WERI-Rb-1 (cell line): Measurements from ENCODE around the gene SLC22A23.
A peak's percentile ranks its signal among the peaks of the same experiment; 100 is the strongest.

Experiments used
- DNase-seq: peaks from one replicate; pipeline ENCODE4 v3.0.0-alpha.2; 2020
- H3K27ac ChIP-seq: fragments of 250-450 bp; sonication (Bioruptor Pico); 2 replicates; pipeline ENCODE4 v1.5.1; 2020; ENCODE audit warnings: mild to moderate bottlenecking, moderate library complexity
- H3K27me3 ChIP-seq: fragments of 250-450 bp; sonication (Bioruptor Pico); 2 replicates; pipeline ENCODE4 v1.5.1; 2021; ENCODE audit warnings: mild to moderate bottlenecking, low read depth, moderate library complexity; ENCODE audit not compliant: insufficient read depth, severe bottlenecking
- H3K36me3 ChIP-seq: fragments of 250-450 bp; sonication (Bioruptor Pico); 2 replicates; pipeline ENCODE4 v1.5.1; 2020; ENCODE audit warnings: mild to moderate bottlenecking, moderate library complexity
- H3K4me3 ChIP-seq: 2 replicates; pipeline ENCODE4 v1.5.1; 2011; ENCODE audit warnings: low read depth, mild to moderate bottlenecking, control low read depth, low read length
- H3K9me3 ChIP-seq: fragments of 250-450 bp; sonication (Bioruptor Pico); 2 replicates; pipeline ENCODE4 v1.5.1; 2021; ENCODE audit warnings: mild to moderate bottlenecking, moderate library complexity; ENCODE audit not compliant: severe bottlenecking
- TF ChIP-seq, protein P1 (sequence below): IDR thresholded peaks from 2 replicates; pipeline ENCODE4 v1.5.1; 2011; ENCODE audit warnings: low read depth, mild to moderate bottlenecking, control low read depth, inconsistent platforms, low read length

Gene SLC22A23

DNA sequence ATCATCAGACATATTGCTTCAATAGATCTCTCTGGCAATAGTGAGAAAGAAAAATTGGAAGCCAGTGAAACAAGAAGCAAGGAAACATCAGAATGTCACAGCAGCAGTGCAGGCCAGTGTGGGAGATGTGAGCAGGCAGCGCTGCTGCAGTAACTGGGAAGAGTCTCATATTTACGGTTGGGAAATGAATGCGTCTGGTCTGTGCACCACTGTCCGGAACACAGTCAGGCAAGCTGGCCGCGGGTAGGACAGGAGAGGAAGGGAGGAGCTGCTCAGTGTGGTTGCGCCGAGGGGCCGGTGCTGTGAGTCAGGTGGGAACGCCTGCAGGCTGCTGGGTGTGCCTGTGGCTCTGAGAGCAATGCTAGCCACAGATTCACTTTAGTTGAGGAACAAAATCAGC is 204.5 kb downstream of the SLC22A23 start:
- peaks cover 4% of the 10 kb centered on the region for H3K9me3 ChIP-seq
- no peak for DNase-seq
- H3K4me3 ChIP-seq, result no peak overlapping the region
- TF ChIP-seq, protein P1, sequence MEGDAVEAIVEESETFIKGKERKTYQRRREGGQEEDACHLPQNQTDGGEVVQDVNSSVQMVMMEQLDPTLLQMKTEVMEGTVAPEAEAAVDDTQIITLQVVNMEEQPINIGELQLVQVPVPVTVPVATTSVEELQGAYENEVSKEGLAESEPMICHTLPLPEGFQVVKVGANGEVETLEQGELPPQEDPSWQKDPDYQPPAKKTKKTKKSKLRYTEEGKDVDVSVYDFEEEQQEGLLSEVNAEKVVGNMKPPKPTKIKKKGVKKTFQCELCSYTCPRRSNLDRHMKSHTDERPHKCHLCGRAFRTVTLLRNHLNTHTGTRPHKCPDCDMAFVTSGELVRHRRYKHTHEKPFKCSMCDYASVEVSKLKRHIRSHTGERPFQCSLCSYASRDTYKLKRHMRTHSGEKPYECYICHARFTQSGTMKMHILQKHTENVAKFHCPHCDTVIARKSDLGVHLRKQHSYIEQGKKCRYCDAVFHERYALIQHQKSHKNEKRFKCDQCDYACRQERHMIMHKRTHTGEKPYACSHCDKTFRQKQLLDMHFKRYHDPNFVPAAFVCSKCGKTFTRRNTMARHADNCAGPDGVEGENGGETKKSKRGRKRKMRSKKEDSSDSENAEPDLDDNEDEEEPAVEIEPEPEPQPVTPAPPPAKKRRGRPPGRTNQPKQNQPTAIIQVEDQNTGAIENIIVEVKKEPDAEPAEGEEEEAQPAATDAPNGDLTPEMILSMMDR, result no peak
- no peak overlapping the region for H3K27ac ChIP-seq
- H3K36me3 ChIP-seq, result no peaks in the 10 kb centered on the region
- peaks cover 40% of the 10 kb centered on the region for H3K27me3 ChIP-seq

DNA sequence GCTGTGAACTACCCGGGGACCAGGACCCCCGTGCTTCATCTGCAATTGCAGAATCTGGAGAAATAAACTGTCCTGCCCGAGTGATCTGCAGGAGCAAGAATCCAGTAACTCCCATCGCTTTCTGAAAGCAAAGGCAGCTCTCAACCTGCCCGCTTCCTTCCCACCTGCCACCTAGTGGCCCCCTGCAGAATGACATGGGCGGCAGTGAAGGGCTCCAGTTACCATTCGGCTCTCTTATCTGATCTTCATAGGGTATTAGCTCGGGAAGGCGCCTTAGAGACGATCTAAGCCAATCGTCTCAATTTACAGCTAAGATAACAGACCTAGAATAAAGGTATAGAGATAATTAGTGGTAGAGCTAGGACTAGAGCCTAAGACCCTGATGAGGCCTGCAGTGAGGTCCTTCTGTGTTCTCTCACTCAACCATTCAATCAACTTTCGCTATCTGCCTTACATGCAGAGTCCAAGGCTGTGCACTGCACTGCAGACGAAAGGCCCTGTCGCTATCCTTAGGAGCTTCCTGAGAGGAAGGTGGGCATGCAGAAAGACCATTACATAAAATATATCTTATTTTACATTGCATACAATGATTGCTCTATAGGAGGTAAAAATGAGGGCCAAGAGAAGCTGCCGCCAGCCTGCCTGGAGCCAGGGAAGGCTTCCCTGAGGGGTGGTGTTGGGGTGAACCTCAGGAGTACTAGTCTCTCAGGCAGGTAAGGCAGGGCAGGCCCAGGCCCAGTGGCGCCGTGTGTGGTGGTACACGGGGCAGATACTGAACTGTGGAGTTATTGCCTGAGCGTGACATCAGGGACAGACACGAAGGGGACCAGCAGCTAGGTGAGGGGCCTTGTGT is 205.2 kb downstream of the SLC22A23 start:
- Histone ChIP-seq H3K9me3 (peaks cover 4% of the 10 kb centered on the region), H3K36me3 (no peaks in the 10 kb centered on the region), H3K27ac (no peak overlapping the region), H3K27me3 (peaks cover 36% of the 10 kb centered on the region), H3K4me3 (no peak overlapping the region)
- DNase-seq, result peak; percentile 98
- TF ChIP-seq, protein P1, result peak; percentile 98

- DNase-seq, result no peak
Measured at GRCh38 chr6:3250231-3250675, 206.6 kb downstream of the SLC22A23 start.

DNA sequence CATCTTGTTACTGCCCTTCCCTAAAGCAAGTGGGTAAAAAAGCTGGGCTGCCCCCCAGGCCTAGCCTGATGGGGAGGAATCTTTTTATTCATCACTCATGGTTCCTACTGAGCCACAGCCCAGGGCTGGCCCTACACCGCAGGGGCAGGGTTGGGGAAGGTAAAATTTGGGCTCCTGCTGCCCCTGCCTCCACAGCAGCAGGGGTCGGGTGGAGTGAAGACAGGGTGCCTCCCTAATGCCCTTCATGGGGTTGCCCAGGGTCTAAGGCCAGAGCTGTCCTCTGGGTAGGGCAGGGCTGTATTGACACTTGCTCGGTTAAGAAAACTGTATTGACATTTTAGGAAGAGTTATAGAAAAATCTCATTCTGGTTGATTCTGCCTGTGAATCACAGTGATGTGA is 207.0 kb downstream of the SLC22A23 start:
- no peak for DNase-seq
- Histone ChIP-seq H3K27ac (no peak overlapping the region), H3K4me3 (no peak overlapping the region), H3K36me3 (no peaks in the 10 kb centered on the region), H3K9me3 (peaks cover 4% of the 10 kb centered on the region), H3K27me3 (peaks cover 36% of the 10 kb centered on the region)
- TF ChIP-seq, protein P1, result no peak

More at GRCh38 chr6:3250231-3250675, 206.6 kb downstream of the SLC22A23 start:
- no peak overlapping the region for H3K27ac ChIP-seq
- H3K36me3 ChIP-seq, result no peaks in the 10 kb centered on the region
- peaks cover 36% of the 10 kb centered on the region for H3K27me3 ChIP-seq
- TF ChIP-seq, protein P1, result no peak
- peaks cover 4% of the 10 kb centered on the region for H3K9me3 ChIP-seq
- no peak overlapping the region for H3K4me3 ChIP-seq

DNA sequence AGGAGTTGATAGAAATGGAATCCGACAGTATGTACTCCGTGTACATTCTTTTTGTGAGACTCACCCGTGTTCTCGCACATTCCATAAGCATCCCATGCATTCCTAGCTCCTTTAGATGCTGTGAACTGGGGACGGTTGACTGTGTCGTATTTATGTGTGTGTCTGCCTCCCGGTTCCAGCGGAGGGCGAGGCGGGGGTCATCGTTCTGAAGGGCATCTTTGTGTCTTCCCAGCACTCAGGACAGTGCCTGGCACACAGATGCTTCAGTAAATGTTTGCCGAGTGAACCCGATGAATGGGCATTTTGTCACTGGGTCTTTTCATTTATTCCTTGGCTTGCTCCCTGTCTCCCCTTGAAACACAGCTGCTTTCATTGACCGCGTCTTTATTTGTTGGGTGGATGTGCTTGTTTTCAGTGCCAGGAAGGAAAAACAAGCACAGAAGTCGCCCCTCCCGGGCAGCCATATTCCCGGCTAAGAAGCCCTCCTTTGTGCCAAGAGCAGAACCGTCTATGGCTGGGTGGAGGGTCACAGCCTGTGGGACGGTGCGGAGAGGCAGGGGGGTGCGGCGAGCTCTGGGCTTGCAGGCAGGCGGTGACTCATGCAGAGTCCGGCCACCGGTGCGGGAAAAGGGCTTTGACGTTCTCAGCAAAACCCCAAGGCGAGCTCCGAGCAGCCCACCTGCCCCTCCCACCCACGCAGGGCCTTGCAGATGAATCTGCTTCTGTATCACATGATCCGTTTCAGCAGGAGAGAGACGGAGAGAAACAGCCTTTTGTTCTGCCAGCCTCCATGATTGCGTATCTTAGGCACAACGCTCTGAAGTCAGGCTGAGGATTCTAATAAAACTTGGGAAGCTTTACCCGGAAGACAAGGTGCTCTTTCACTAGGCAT is 209.3 kb downstream of the SLC22A23 start:
- Histone ChIP-seq H3K27me3 (peaks cover 28% of the 10 kb centered on the region), H3K4me3 (no peak overlapping the region), H3K36me3 (no peaks in the 10 kb centered on the region), H3K9me3 (no peaks in the 10 kb centered on the region), H3K27ac (no peak overlapping the region)
- DNase-seq, result no peak
- TF ChIP-seq, protein P1, result no peak
